Measurements from ENCODE around the gene KTN1. TPM values are rescaled to one million over a fixed set of nuclear protein-coding genes. Genes with fewer than 3 reads are reported as not detected.

KTN1 gene
- total RNA-seq, 6 experiments from 2014 or later = 135 to 175 (median 148) TPM

- no peak overlapping the region for H3K27ac Mint-ChIP-seq
- no peak for DNase-seq
- no peak for TF ChIP-seq CTCF (IDR thresholded peaks at IDR 0.05)
- H3K9me3 Mint-ChIP-seq = no peaks in the 10 kb centered on the region
- H3K36me3 Mint-ChIP-seq (ENCODE audit: low read depth) = 0 out of 2 replicates have a peak, but pooled peaks cover 4% of the 10 kb centered on the region
- no peak overlapping the region for H3K4me3 Mint-ChIP-seq
- H3K4me1 Mint-ChIP-seq (ENCODE audit: low read depth) = peaks cover 5% of the 10 kb centered on the region
- H3K27me3 Mint-ChIP-seq (ENCODE audit: insufficient read depth) = no peaks in the 10 kb centered on the region
These were observed 17.9 kb upstream of the KTN1 start for GRCh38 chr14:55562135-55562534.

- no peak overlapping the region for H3K27ac Mint-ChIP-seq
- no peaks in the 10 kb centered on the region for H3K27me3 Mint-ChIP-seq (ENCODE audit: insufficient read depth)
- TF ChIP-seq CTCF (IDR thresholded peaks at IDR 0.05) = no peak
- H3K36me3 Mint-ChIP-seq (ENCODE audit: low read depth) = no peaks in the 10 kb centered on the region
- H3K4me1 Mint-ChIP-seq (ENCODE audit: low read depth) = peaks cover 11% of the 10 kb centered on the region; the same call in 1 of the 2 replicates
- no peak overlapping the region for H3K4me3 Mint-ChIP-seq
- no peaks in the 10 kb centered on the region for H3K9me3 Mint-ChIP-seq
- DNase-seq = no peak
These were observed 11.4 kb upstream of the KTN1 start for GRCh38 chr14:55568618-55569017.

- H3K9me3 Mint-ChIP-seq = no peaks in the 10 kb centered on the region
- H3K4me3 Mint-ChIP-seq = no peak overlapping the region
- H3K27ac Mint-ChIP-seq = no peak overlapping the region
- H3K4me1 Mint-ChIP-seq (ENCODE audit: low read depth) = peaks cover 11% of the 10 kb centered on the region; the same call in 1 of the 2 replicates
- no peak for DNase-seq
- H3K27me3 Mint-ChIP-seq (ENCODE audit: insufficient read depth) = no peaks in the 10 kb centered on the region; the same call in 1 of the 2 replicates
- no peak for TF ChIP-seq CTCF (IDR thresholded peaks at IDR 0.05)
- no peaks in the 10 kb centered on the region for H3K36me3 Mint-ChIP-seq (ENCODE audit: low read depth)
These were observed 8.7 kb upstream of the KTN1 start for GRCh38 chr14:55571125-55571889.

- Mint-ChIP-seq H3K4me3 (no peak overlapping the region), H3K4me1 (ENCODE audit: low read depth) (peaks cover 22% of the 10 kb centered on the region), H3K27ac (no peak overlapping the region), H3K9me3 (no peaks in the 10 kb centered on the region), H3K27me3 (ENCODE audit: insufficient read depth) (no peaks in the 10 kb centered on the region; the same call in 1 of the 2 replicates), H3K36me3 (ENCODE audit: low read depth) (no peaks in the 10 kb centered on the region)
- TF ChIP-seq CTCF (IDR thresholded peaks at IDR 0.05) = no peak
- DNase-seq = no peak
These were observed 7.4 kb upstream of the KTN1 start for GRCh38 chr14:55572578-55572977.

GRCh38 chr14:55574988-55575387 is 5.0 kb upstream of the KTN1 start:
- no peak overlapping the region for H3K27ac Mint-ChIP-seq
- H3K9me3 Mint-ChIP-seq = no peaks in the 10 kb centered on the region
- H3K4me3 Mint-ChIP-seq = no peak overlapping the region
- DNase-seq = no peak
- no peak for TF ChIP-seq CTCF (IDR thresholded peaks at IDR 0.05)
- no peaks in the 10 kb centered on the region for H3K36me3 Mint-ChIP-seq (ENCODE audit: low read depth)
- no peaks in the 10 kb centered on the region; the same call in 1 of the 2 replicates for H3K27me3 Mint-ChIP-seq (ENCODE audit: insufficient read depth)
- H3K4me1 Mint-ChIP-seq (ENCODE audit: low read depth) = peaks cover 25% of the 10 kb centered on the region
